ENCODE results near the gene RHCE. TPM values are rescaled to one million over a fixed set of nuclear protein-coding genes. Genes with fewer than 3 reads are reported as not detected.
"Not testable (repeated sequence)": the region's sequence is repeated elsewhere in the genome, so short reads cannot be mapped to it uniquely, and the experiment has no call there.

RHCE gene
- total RNA-seq, 2 experiments from 2014 or later, result 0.25 to 1.1 TPM

DNA sequence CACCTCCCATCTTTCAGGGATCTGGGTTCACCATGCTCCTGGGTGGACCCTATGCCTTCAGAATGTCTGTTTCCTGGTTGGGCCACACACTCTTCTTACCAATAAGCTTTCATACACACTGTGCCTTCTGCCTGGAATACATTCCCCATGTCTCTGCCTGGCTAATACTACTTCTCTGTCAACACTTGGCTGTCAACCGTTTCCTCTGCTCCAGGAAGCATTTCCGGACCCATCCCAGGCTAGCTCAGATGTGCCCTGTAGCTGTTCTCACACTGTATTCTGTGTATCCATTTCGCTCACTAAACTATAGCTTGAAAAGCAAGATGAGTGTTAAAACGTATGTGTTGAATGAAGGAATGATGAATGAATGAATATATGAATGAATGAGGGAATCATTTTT, 33.5 kb downstream of the RHCE start:
- H3K4me1 Mint-ChIP-seq (ENCODE audit: low read depth); H3K27ac ChIP-seq (ENCODE audit: low read depth in 1 of 2, low read length in 2 of 2); H3K9me3 ChIP-seq (ENCODE audit: control insufficient read depth in 1 of 2, insufficient read depth in 1 of 2, low read length in 2 of 2); intact Hi-C loops (cut with DNase I, micrococcal nuclease); H3K27ac Mint-ChIP-seq; H3K9me3 Mint-ChIP-seq; H3K36me3 Mint-ChIP-seq (ENCODE audit: low read depth); H3K4me3 Mint-ChIP-seq; H3K36me3 ChIP-seq (ENCODE audit: insufficient read depth, low read length); H3K27me3 ChIP-seq (ENCODE audit: control insufficient read depth in 1 of 2, insufficient read depth in 2 of 2, low read length in 2 of 2); H3K4me1 ChIP-seq (ENCODE audit: insufficient read depth, low read length); H3K27me3 Mint-ChIP-seq; H3K4me3 ChIP-seq (ENCODE audit: low read length); CTCF ChIA-PET; ATAC-seq (ENCODE audit: poor library complexity); DNase-seq: not testable (repeated sequence)
- POLR2A ChIA-PET, result interaction anchor here (1.2 kb wide), 1 partner anchor 178 kb away, joined by 3 read pairs; no protein-coding TSS in a partner anchor

DNA sequence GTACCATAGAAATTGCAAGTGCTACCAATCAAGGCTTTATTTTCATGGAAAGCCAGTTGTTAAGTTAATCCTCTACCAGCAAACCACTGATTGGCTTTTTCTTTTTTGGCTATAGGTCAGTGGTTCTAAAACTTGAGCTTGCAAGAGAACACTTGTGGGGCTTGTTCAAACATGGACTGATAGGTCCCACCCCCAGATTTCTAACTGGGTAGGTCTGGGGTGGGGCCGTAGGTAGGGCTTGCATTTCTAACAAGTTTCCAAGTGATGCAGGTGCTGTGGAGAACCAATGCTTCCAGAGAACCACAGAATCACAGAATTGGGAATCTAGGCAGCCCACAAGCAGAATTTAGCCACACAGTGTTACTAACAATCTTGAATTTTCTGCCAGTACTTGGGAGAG, 36.8 kb downstream of the RHCE start:
- not testable (repeated sequence) for H3K4me1 Mint-ChIP-seq (ENCODE audit: low read depth); H3K27me3 Mint-ChIP-seq; H3K36me3 Mint-ChIP-seq (ENCODE audit: low read depth)

DNA sequence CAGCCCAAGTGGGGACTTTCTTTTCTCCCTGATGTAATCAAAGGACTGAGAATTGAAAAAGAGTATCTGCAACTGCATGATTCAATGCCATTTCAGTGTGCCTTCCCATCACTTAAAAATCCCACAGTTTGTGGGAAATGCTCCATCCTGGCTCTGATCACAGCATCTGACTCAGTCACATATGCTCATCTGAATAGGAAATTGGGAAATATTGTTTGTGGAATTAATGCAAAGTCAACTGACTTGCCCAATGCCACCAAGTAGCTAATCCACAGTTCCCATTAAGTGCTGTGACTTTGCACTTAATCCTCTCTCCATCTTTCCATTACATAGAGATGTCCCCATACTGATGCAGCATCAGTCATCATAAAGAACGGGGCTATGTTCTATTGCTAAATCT, 37.5 kb downstream of the RHCE start:
- H3K4me1 Mint-ChIP-seq (ENCODE audit: low read depth); H3K27ac ChIP-seq (ENCODE audit: low read depth in 1 of 2, low read length in 2 of 2); H3K36me3 Mint-ChIP-seq (ENCODE audit: low read depth); POLR2A ChIA-PET; intact Hi-C loops (cut with DNase I, micrococcal nuclease); H3K9me3 Mint-ChIP-seq; CTCF ChIA-PET; H3K27ac Mint-ChIP-seq; H3K4me3 ChIP-seq (ENCODE audit: low read length); H3K36me3 ChIP-seq (ENCODE audit: insufficient read depth, low read length); H3K27me3 Mint-ChIP-seq; H3K27me3 ChIP-seq (ENCODE audit: control insufficient read depth in 1 of 2, insufficient read depth in 2 of 2, low read length in 2 of 2); H3K4me1 ChIP-seq (ENCODE audit: insufficient read depth, low read length); H3K9me3 ChIP-seq (ENCODE audit: control insufficient read depth in 1 of 2, insufficient read depth in 1 of 2, low read length in 2 of 2); ATAC-seq (ENCODE audit: poor library complexity); H3K4me3 Mint-ChIP-seq: not testable (repeated sequence)
- peak in 2 of 14 experiments; percentile 14 to 39 for DNase-seq

More for the DNA sequence above, 36.8 kb downstream of the RHCE start:
- H3K27me3 ChIP-seq (ENCODE audit: control insufficient read depth in 1 of 2, insufficient read depth in 2 of 2, low read length in 2 of 2); H3K27ac ChIP-seq (ENCODE audit: low read depth in 1 of 2, low read length in 2 of 2); POLR2A ChIA-PET; DNase-seq; ATAC-seq (ENCODE audit: poor library complexity); H3K9me3 ChIP-seq (ENCODE audit: control insufficient read depth in 1 of 2, insufficient read depth in 1 of 2, low read length in 2 of 2); intact Hi-C loops (cut with DNase I, micrococcal nuclease); H3K36me3 ChIP-seq (ENCODE audit: insufficient read depth, low read length); H3K4me3 ChIP-seq (ENCODE audit: low read length); H3K9me3 Mint-ChIP-seq; H3K4me3 Mint-ChIP-seq; CTCF ChIA-PET; H3K27ac Mint-ChIP-seq; H3K4me1 ChIP-seq (ENCODE audit: insufficient read depth, low read length): not testable (repeated sequence)

DNA sequence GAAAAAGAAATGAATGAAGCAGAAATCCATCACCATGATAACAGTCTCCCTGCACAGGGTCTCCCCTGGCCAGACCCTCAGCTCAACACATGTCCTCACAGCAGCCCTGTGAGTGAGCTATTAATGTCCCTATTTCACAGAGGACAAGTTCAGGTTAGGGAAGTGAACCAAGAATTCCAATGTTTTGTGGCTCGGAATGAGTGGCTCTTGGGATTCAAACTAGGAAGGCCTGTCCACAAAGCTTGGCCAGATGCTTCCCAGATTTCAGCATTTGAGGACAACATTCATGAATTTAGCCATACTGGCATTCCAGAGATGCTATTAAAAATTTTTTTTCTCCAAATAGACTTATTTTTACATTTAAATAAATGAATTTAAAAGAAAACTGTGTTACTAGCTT, 38.1 kb downstream of the RHCE start:
- H3K4me3 Mint-ChIP-seq; H3K4me1 ChIP-seq (ENCODE audit: insufficient read depth, low read length); H3K9me3 ChIP-seq (ENCODE audit: control insufficient read depth in 1 of 2, insufficient read depth in 1 of 2, low read length in 2 of 2); intact Hi-C loops (cut with DNase I, micrococcal nuclease); POLR2A ChIA-PET; CTCF ChIA-PET; H3K27me3 Mint-ChIP-seq; H3K4me1 Mint-ChIP-seq (ENCODE audit: low read depth); DNase-seq; H3K27ac Mint-ChIP-seq; H3K27me3 ChIP-seq (ENCODE audit: control insufficient read depth in 1 of 2, insufficient read depth in 2 of 2, low read length in 2 of 2); H3K27ac ChIP-seq (ENCODE audit: low read depth in 1 of 2, low read length in 2 of 2); H3K36me3 Mint-ChIP-seq (ENCODE audit: low read depth); H3K36me3 ChIP-seq (ENCODE audit: insufficient read depth, low read length); H3K9me3 Mint-ChIP-seq; ATAC-seq (ENCODE audit: poor library complexity); H3K4me3 ChIP-seq (ENCODE audit: low read length): not testable (repeated sequence)

DNA sequence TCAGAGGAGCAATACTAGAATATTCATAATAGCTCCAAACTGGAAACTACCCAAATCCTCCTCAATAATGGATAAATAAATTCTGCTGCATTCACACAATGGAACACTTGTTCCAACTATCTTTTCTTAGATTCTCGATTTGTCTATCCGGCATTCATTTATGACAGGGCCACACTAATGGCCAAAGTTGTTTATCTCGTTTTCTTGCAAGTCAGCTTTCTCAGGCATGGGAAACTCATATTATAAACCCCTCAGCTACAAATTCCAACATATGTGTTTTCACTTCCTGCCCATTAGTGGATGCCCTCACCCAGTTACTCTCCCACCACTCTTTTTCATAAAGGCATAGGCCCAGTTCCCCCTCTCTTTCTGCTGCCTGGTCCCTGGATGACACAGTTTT, 42.3 kb downstream of the RHCE start:
- H3K4me3 ChIP-seq (ENCODE audit: low read length); CTCF ChIA-PET; H3K9me3 ChIP-seq (ENCODE audit: control insufficient read depth in 1 of 2, insufficient read depth in 1 of 2, low read length in 2 of 2); H3K9me3 Mint-ChIP-seq; POLR2A ChIA-PET; H3K27ac Mint-ChIP-seq; H3K4me3 Mint-ChIP-seq; H3K27ac ChIP-seq (ENCODE audit: low read depth in 1 of 2, low read length in 2 of 2); H3K4me1 Mint-ChIP-seq (ENCODE audit: low read depth); H3K27me3 Mint-ChIP-seq; ATAC-seq (ENCODE audit: poor library complexity); intact Hi-C loops (cut with DNase I, micrococcal nuclease); DNase-seq; H3K27me3 ChIP-seq (ENCODE audit: control insufficient read depth in 1 of 2, insufficient read depth in 2 of 2, low read length in 2 of 2); H3K4me1 ChIP-seq (ENCODE audit: insufficient read depth, low read length); H3K36me3 Mint-ChIP-seq (ENCODE audit: low read depth); H3K36me3 ChIP-seq (ENCODE audit: insufficient read depth, low read length): not testable (repeated sequence)

DNA sequence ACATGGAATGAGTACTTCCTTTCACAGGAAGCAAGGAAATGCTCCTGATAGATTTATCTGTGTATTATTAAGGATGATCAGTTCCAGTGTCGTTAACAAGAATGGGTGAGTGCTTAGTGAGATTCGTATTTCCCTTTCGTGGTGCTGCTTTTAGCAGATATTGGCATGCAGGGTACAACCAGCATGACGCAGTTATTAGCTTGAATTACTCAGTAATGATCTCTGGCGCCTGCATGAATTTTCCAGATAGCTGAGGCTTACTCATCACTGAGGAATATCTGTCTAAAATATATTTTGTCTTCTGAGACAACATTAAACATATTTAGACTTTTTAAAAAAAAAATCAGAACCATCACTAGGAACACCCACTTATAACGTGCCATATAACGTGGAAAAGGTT, 48.9 kb downstream of the RHCE start:
- H3K4me1 ChIP-seq (ENCODE audit: insufficient read depth, low read length); intact Hi-C loops (cut with DNase I, micrococcal nuclease); H3K4me1 Mint-ChIP-seq (ENCODE audit: low read depth); CTCF ChIA-PET; H3K4me3 ChIP-seq (ENCODE audit: low read length); H3K9me3 ChIP-seq (ENCODE audit: control insufficient read depth in 1 of 2, insufficient read depth in 1 of 2, low read length in 2 of 2); H3K27ac ChIP-seq (ENCODE audit: low read depth in 1 of 2, low read length in 2 of 2); ATAC-seq (ENCODE audit: poor library complexity); DNase-seq; H3K36me3 ChIP-seq (ENCODE audit: insufficient read depth, low read length); H3K27me3 ChIP-seq (ENCODE audit: control insufficient read depth in 1 of 2, insufficient read depth in 2 of 2, low read length in 2 of 2); H3K9me3 Mint-ChIP-seq; H3K27ac Mint-ChIP-seq; H3K27me3 Mint-ChIP-seq; H3K36me3 Mint-ChIP-seq (ENCODE audit: low read depth); POLR2A ChIA-PET; H3K4me3 Mint-ChIP-seq: not testable (repeated sequence)

DNA sequence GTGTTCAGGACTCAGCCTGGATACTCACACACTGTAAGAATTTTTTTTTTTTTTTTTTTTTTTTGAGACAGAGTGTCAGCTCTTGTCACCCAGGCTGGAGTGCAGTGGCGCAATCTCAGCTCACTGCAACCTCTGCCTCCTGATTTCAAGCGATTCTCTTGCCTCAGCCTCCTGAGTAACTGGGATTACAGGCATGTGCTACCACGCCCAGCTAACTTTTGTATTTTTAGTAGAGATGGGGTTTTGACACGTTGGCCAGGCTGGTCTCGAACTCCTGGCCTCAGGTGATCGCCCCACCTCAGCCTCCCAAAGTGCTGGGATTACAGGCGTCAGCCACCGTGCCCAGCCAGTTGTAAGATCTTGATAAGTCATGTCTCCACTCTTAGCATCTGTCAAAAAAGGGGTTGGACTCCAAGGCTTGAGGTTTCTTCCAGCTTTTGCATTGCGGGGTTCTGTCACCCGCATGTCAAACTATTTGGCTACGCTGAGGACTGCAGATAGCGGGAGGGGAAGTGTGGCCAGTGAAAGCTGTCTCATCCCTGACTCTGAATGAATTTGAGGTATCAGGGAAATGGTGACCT, 50.8 kb downstream of the RHCE start:
- H3K4me3 Mint-ChIP-seq; H3K27me3 ChIP-seq (ENCODE audit: control insufficient read depth in 1 of 2, insufficient read depth in 2 of 2, low read length in 2 of 2); H3K9me3 Mint-ChIP-seq; H3K4me1 ChIP-seq (ENCODE audit: insufficient read depth, low read length); H3K4me1 Mint-ChIP-seq (ENCODE audit: low read depth); H3K9me3 ChIP-seq (ENCODE audit: control insufficient read depth in 1 of 2, insufficient read depth in 1 of 2, low read length in 2 of 2); H3K27me3 Mint-ChIP-seq; intact Hi-C loops (cut with DNase I, micrococcal nuclease); DNase-seq; H3K27ac Mint-ChIP-seq; POLR2A ChIA-PET; ATAC-seq (ENCODE audit: poor library complexity); H3K27ac ChIP-seq (ENCODE audit: low read depth in 1 of 2, low read length in 2 of 2); H3K36me3 Mint-ChIP-seq (ENCODE audit: low read depth); H3K36me3 ChIP-seq (ENCODE audit: insufficient read depth, low read length); H3K4me3 ChIP-seq (ENCODE audit: low read length); CTCF ChIA-PET: not testable (repeated sequence)

Data from CD4-positive, alpha-beta T cell (primary cell).